DND-41 (cell line): ENCODE results near the gene PPM1F.
"Not testable (repeated sequence)": the region's sequence is repeated elsewhere in the genome, so short reads cannot be mapped to it uniquely, and the experiment has no call there.

Experiments used
- ATAC-seq: fragments of 200-7000 bp; cut with Tn5 transposase; 3 replicates; pipeline ENCODE4 v1.9.1; 2021; ENCODE audit warnings: low read depth; ENCODE audit not compliant: insufficient read depth
- DNase-seq: peaks from one replicate; pipeline ENCODE4 v3.0.0-alpha.2; 2020
- H2AFZ ChIP-seq: 2 replicates; pipeline ENCODE4 v1.6.0; 2012; ENCODE audit warnings: low read depth, low read length
- H3K27ac ChIP-seq: 2 replicates; pipeline ENCODE4 v1.5.1; 2012; ENCODE audit warnings: low read length, inconsistent platforms
- H3K27me3 ChIP-seq: fragments of 200-600 bp; sonication (generic); 2 replicates; pipeline ENCODE4 v1.6.0; 2012; ENCODE audit warnings: low read length, mild to moderate bottlenecking, inconsistent platforms; ENCODE audit not compliant: insufficient read depth, poor library complexity
- H3K36me3 ChIP-seq: 2 replicates; pipeline ENCODE4 v1.5.1; 2012; ENCODE audit warnings: low read length, inconsistent platforms; ENCODE audit not compliant: insufficient read depth
- H3K4me1 ChIP-seq: 2 replicates; pipeline ENCODE4 v1.5.1; 2012; ENCODE audit warnings: mild to moderate bottlenecking, low read length; ENCODE audit not compliant: insufficient read depth
- H3K4me2 ChIP-seq: 2 replicates; pipeline ENCODE4 v1.6.0; 2012; ENCODE audit warnings: mild to moderate bottlenecking, moderate library complexity, low read length, inconsistent platforms; ENCODE audit not compliant: insufficient read depth
- H3K4me3 ChIP-seq, 2 experiments: fragments of 200-600 bp in 1 of 2; shearing (Covaris generic) in 1 of 2; 2 replicates each; pipeline ENCODE4 v1.5.1; 2012 to 2016; ENCODE audit warnings: inconsistent platforms in 2 of 2, low read length in 2 of 2, mild to moderate bottlenecking in 2 of 2, low read depth in 1 of 2, moderate library complexity in 1 of 2
- H3K79me2 ChIP-seq: 2 replicates; pipeline ENCODE4 v1.6.0; 2012; ENCODE audit warnings: low read length, inconsistent platforms; ENCODE audit not compliant: insufficient read depth
- H3K9ac ChIP-seq: 2 replicates; pipeline ENCODE4 v1.6.0; 2012; ENCODE audit warnings: low read depth, mild to moderate bottlenecking, inconsistent platforms, low read length, moderate library complexity
- H3K9me3 ChIP-seq: 2 replicates; pipeline ENCODE4 v1.5.1; 2012; ENCODE audit warnings: low read length, moderate library complexity, mild to moderate bottlenecking, inconsistent platforms; ENCODE audit not compliant: insufficient read depth, severe bottlenecking
- H4K20me1 ChIP-seq: 2 replicates; pipeline ENCODE4 v1.6.0; 2012; ENCODE audit warnings: low read length; ENCODE audit not compliant: insufficient read depth
- CTCF ChIP-seq: IDR thresholded peaks from 2 replicates; pipeline ENCODE4 v1.5.1; 2012; ENCODE audit warnings: borderline replicate concordance, low read length, moderate library complexity, mild to moderate bottlenecking; ENCODE audit not compliant: poor library complexity, severe bottlenecking; ENCODE audit errors: extremely low read depth
- EZH2 ChIP-seq: IDR thresholded peaks from 3 replicates; pipeline ENCODE4 v1.6.1; 2012; ENCODE audit warnings: borderline replicate concordance, low read depth, mild to moderate bottlenecking, moderate library complexity, low read length, inconsistent platforms; ENCODE audit not compliant: severe bottlenecking

The PPM1F gene

GRCh38 chr22:21915624-21916308 lies 36.9 kb downstream of the PPM1F start:
- Histone ChIP-seq H3K4me1 (no peaks in the 10 kb centered on the region), H3K9me3 (no peaks in the 10 kb centered on the region), H3K4me3 (no peak overlapping the region), H3K4me2 (no peak overlapping the region), H3K36me3 (no peaks in the 10 kb centered on the region), H3K79me2 (no peaks in the 10 kb centered on the region), H3K27me3 (no peaks in the 10 kb centered on the region), H4K20me1 (no peaks in the 10 kb centered on the region), H2AFZ (no peak overlapping the region), H3K9ac (no peak overlapping the region), H3K27ac (no peak overlapping the region)
- no peak for DNase-seq
- TF ChIP-seq CTCF (no peak), EZH2 (no peak)
- ATAC-seq, result no peak

GRCh38 chr22:21914033-21914642 lies 38.5 kb downstream of the PPM1F start:
- H3K4me1 ChIP-seq, DNase-seq, H3K79me2 ChIP-seq, H3K4me2 ChIP-seq, H3K27me3 ChIP-seq, H3K36me3 ChIP-seq, ATAC-seq, H3K4me3 ChIP-seq, H3K9me3 ChIP-seq, H3K27ac ChIP-seq, H3K9ac ChIP-seq, H2AFZ ChIP-seq, H4K20me1 ChIP-seq: not testable (repeated sequence)

- not testable (repeated sequence) for H3K4me2 ChIP-seq, H3K36me3 ChIP-seq, H3K27ac ChIP-seq, H3K4me3 ChIP-seq, ATAC-seq, H3K79me2 ChIP-seq, H3K9ac ChIP-seq, H4K20me1 ChIP-seq, H3K9me3 ChIP-seq, H2AFZ ChIP-seq, H3K4me1 ChIP-seq, DNase-seq, H3K27me3 ChIP-seq
Measured at GRCh38 chr22:21910367-21910766, 42.3 kb downstream of the PPM1F start.

GRCh38 chr22:21909871-21910270 lies 42.8 kb downstream of the PPM1F start:
- no peaks in the 10 kb centered on the region for H3K36me3 ChIP-seq
- DNase-seq (no peak), ATAC-seq (no peak)
- H3K79me2 ChIP-seq, result no peaks in the 10 kb centered on the region
- H3K4me2 ChIP-seq, result no peak overlapping the region
- no peaks in the 10 kb centered on the region for H3K9me3 ChIP-seq
- H4K20me1 ChIP-seq, result no peaks in the 10 kb centered on the region
- H3K27ac ChIP-seq, result no peak overlapping the region
- no peak overlapping the region for H2AFZ ChIP-seq
- H3K9ac ChIP-seq, result no peak overlapping the region
- no peaks in the 10 kb centered on the region for H3K27me3 ChIP-seq
- H3K4me3 ChIP-seq, result no peak overlapping the region
- no peaks in the 10 kb centered on the region for H3K4me1 ChIP-seq
- TF ChIP-seq CTCF (no peak), EZH2 (no peak)
